ENCODE data around the gene LPP.
A peak's percentile ranks its signal among the peaks of the same experiment; 100 is the strongest.

Gene LPP

DNA sequence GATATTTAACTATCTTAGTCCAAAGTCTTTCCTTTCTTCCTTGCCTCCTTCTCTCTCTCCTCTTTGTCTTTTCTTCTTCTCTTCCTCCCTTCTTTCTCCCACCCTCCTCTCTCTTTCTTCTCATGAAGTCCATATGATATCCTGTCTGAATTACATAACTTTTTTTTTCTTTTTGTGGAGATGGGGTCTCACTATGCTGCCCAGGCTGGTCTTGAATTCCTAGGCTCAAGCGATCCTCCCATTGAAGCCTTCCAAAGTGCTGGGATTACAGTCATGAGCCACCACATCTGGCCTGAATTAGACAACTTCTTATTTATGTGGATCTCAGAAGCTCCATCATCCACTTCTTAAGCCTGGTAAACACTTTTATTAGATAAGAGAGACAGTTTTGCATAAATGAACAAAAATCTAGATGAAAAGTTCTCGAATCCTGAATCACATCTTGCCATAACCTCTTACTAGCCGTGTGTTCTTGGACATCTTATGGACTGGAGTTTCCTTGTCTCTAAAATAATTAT, 206.5 kb downstream of the LPP start:
- DNase-seq (ENCODE audit: low read depth in 2 of 2): no peak

DNA sequence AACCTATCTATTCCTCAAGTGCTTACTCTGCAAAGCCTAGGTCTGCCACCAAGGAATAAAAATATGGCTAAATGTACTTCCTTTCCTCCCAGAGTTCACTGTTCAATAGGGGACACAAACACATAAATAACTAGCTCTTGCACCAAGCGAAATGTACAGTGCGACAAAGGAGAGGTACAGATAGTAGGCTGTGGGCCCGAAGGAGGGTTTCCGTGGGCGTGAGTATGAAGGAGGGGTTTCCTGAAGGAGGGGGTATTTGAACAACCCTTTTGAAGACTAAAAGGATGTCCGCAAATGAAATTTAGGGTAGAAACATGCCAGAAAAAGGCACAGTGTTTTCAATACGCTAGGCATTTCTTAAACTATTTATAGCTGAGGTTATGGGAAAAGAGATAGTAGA, 207.9 kb downstream of the LPP start:
- DNase-seq (ENCODE audit: low read depth in 2 of 2): no peak

DNA sequence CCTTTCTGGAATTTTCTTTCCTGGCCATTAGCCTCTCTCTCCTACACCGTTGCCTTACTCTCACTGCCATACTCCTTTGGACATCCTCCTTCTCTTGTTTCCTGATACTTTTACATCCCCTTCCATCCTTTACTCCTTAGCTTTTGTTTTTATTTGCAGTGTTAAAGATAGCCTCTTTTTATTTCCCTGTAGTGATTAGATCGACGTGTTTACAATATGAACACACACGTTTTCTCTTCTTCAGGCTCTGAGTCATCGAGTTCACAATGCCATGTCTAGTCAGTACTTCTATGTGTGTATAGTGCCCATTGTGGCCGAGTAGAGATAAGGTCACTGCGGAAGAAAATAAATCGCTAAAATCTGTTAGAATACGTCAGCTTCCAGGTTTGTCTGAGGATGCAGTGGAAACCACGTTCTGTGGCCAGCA, 208.5 kb downstream of the LPP start:
- DNase-seq (ENCODE audit: low read depth in 2 of 2): no peak

GRCh38 chr3:188365184-188365583, 211.2 kb downstream of the LPP start:
- no peak for DNase-seq (ENCODE audit: low read depth in 2 of 2)

DNA sequence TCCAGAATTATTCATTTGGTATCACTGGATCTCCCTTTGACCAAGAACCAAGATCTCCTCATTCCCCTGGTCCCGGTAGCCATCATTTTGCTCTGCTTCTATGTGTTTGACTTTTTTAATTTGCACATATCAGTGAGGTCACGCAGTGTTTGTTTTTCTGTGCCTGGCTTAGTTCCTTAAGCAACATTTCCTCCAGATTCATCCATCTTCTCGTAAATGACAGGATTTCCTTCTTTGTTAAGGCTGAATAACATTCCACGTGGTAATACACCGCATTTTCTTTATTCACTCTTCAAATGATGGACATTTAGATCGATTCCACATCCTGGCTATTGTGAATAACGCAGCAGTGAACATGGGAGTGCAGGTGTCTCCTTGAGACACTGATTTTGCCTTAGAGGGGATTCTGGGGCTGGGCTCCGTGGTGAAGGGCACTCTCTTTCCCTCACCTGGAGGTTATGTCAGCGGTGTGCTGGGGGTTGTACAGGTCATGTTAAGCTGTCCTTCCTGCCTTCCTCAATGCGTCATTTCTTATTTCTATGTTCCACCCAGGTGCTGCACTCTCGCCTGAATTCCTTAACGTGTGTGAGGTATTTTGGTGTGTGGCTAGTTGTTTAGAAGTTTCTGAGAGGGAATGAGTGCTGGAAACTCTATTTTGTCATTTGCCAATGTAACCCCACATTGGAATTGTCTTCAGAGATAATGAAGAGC, 212.2 kb downstream of the LPP start:
- no peak for DNase-seq (ENCODE audit: low read depth in 2 of 2)

DNA sequence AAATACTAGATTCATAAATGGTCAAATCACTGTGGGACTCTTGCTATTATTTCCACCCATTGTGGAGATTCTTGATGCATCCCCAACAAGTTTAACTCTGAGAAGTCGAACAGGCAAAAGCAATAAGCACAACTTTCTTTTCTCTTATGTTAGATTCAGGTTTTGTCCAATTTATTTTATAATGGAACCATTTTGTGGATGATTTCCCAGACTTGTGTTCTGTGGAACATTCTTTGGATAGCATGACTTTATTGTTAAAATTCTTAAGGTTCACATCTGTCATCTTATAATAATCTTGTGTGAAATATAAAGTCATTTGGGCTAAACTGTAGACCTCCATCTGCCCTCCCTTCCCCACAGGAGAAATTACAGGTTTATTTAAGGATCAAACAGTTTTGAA, 213.7 kb downstream of the LPP start:
- no peak for DNase-seq (ENCODE audit: low read depth in 2 of 2)

GRCh38 chr3:188369526-188369925, 215.6 kb downstream of the LPP start:
- no peak for DNase-seq (ENCODE audit: low read depth in 2 of 2)

DNA sequence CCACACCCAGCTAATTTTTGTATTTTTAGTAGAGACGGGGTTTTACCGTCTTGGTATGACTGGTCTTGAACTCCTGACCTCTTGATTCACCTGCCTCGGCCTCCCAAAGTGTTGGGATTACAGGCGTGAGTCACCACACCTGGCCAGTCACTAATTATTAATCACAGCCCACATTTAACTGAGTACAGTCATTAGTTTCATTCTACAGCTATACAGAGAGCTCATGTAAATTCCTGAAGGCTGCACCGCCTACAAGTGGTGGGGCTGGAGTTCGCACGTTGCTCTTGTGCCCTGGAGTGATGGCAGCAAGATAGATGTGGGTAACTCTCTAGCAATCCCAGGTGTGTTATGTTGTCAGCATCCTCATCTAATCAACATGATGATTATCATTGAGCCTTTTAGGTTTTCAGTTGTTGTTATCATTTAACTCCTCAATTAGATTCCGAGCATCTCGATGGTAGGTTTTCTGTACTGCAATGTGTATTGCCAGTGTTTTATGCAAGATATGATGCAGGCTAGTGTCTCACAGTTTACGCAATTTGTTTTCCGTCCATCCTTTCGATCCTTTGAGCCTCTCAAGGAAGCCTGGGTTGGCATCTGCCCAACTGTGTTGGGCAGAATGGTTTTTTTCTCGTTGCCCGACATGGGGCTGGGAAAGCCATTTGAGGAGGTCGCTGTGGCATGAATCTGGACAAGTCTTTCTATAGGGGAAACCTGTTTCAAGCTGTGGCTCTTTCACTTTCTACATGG, 216.3 kb downstream of the LPP start:
- DNase-seq (ENCODE audit: low read depth in 2 of 2): no peak

DNA sequence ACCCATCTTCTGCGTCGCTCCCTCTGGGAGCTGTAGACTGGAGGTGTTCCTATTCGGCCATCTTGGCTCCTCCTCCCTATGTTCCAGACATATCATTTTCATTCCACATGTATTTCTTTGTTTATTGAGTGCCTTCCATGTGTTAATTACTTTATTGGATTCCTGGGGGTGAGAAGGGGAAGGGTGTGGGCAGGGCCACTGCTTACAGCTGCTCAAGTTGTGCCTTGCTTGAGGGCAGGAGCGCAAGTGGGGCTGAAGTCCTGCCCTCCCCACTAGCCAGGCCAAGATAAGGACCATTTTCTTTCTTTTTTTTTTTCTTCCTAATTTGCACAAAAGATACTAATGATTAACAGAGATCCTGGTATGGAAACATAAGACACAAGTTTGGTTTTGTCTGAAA, 224.8 kb downstream of the LPP start:
- no peak for DNase-seq (ENCODE audit: low read depth in 2 of 2)

DNA sequence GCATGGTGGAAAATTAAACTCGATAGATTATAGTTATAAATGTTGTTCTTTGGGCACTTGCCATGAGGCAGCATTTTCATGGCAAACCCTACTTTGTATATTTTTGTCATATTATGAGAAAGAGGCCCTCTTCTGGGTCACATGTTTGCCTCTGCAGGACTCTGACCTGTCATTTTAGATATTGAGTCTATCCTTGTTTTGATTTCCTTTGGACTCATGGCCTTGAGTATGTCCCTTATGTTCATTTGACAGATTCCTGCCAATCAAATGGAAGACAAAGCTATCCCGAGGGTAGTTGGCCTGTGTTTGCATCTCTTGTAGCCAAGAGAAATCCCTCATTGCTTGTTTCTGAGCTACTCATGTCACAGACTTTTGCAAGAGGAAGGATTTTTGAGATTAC, 226.3 kb downstream of the LPP start:
- DNase-seq (ENCODE audit: low read depth in 2 of 2): no peak

DNA sequence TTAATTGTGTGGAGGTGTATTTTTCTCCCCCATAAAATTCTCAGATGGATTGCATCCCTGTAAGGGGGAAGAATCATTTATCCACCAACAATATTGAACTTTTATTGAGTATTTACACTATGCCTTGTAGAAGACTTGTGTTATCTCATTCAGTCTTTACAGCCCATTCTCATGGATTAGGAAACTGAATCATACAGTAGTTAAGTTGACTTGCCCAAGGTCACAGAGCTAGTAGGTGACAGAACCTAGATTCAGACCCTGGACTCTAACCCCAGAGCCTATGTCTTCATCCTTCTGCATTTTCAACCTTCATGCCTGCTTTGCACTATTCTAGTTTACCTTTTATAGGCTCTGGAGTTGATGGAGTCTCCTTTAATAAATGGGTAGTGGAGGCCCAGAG, 226.8 kb downstream of the LPP start:
- no peak for DNase-seq (ENCODE audit: low read depth in 2 of 2)

- no peak for DNase-seq (ENCODE audit: low read depth in 2 of 2)
Observed at GRCh38 chr3:188383748-188384147, 229.8 kb downstream of the LPP start.

DNA sequence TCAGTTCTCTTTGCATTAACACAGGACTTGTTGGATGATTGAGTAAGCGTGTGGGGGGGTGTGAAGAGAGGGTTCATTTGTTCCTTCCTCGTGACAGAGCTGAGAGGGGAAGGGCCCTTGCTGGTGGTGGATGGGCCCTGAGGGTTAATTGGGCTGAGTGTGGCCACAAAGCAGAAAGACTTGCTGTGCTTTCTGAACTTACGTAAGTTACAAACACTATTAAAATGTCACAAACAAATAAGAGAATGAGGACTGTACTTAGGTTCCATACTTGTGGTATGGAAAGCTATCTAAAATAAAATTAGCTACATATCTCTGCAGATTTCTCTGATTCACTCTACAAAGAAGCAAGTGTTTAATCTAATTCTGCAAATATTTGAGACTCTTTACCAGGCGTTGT, 231.3 kb downstream of the LPP start:
- no peak for DNase-seq (ENCODE audit: low read depth in 2 of 2)

DNA sequence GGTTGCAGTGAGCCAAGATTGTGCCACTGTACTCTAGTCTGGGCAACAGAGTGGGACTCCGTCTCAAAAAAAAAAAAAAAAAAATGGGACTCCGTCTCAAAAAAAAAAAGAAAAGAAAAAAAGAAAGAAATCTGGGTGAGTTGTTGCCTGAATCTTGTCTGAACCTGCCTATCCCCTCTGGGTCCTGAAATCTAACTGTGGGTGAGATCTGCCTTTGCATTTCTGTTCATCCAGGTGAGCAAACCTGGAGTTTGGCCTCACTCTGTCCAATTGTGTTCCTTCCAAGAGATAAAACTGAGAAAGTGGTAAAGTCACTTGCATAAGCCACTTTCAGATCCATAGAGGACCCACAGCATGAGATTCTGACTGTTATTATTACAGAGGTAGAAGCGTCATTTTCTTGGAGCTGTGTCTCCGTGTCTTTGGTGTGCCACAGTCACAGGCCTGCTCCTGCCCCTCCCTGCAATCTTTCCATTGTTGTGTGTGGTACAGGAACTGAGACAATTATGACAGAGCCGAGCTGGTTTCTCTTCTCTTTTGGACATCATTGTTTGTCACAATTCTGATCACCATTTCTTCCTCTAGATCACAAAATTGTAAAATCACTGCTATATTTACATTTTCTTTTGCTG, 235.9 kb downstream of the LPP start:
- peak; percentile 30 to 50 for DNase-seq (ENCODE audit: low read depth in 2 of 2)

GRCh38 chr3:188390343-188390718, 236.4 kb downstream of the LPP start:
- DNase-seq (ENCODE audit: low read depth in 2 of 2): no peak

- no peak for DNase-seq (ENCODE audit: low read depth in 2 of 2)
Observed at GRCh38 chr3:188390775-188391443, 237.0 kb downstream of the LPP start.

DNA sequence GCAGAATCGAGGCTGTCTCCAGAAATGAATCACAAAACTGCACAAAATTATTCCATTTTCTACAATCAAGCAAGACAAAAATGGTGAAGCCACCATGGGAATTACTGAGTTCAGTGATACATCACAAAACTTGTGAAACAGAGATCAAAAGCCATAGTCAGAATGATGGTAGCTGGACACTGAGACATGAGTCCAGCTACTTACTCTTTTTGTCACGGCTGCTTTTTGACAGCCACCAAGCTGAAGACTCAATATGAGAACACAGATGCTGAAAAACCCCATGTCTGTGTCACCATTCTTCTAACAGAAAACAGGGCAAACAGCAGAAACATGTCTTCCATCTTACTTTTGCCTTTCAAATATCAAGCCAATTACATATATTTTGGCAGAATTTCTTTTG, 237.6 kb downstream of the LPP start:
- no peak for DNase-seq (ENCODE audit: low read depth in 2 of 2)

GRCh38 chr3:188392076-188392475, 238.1 kb downstream of the LPP start:
- DNase-seq (ENCODE audit: low read depth in 2 of 2): no peak

DNA sequence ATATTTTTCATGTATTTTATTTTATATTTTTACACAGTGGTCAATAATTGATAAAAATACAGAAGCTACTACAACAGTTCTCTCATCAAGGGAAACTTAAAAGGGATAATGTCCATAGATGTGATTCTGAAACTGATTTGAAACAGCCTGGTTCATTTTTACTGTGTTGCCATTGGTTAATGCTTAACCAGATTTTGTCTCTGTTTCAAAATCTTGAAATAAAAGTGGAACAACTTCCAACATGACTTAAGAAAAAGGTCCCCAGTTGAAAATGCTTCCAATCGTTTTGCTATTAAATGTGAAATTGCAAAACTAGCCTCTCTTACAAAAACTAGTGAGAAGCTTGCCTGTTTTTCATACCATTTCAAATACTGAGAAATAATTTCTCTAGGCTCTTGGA, 240.7 kb downstream of the LPP start:
- DNase-seq (ENCODE audit: low read depth in 2 of 2): no peak

DNA sequence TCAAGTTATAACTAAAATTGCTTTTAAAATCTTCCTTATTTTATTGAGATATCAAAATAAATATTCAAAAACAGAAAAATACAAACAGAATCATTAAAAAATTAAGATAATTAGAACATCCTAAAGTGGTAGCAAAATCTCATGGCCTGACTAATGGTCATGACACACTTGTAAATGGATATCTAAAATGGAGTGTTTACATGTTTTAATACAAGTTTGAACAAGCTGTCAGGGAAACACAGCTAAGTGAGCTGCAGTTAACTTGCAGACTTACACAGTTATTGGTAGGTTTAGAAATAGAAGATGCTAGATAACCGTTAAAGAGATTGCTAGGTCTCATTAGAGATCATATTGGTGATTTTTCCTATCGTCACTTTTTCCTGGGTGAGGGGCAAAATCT, 242.3 kb downstream of the LPP start:
- DNase-seq (ENCODE audit: low read depth in 2 of 2): no peak

DNA sequence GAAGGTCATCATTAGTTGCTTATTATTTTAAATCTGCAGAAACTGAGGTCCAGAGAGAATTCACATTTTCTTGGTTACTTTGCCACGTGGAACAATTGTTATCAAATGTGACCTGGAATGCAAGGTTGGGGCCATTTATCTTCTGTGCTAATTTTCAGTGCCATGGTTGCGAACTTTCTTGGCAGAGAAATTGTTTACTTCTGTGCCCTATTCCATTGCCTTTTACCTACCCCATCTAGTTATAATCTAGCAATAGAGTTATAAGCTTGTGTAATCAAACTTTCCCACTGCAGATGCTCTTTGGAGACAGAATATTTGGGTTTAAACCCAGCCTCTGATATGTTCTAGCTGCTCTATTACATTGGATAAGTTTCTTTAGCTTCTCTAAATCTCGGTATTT, 242.9 kb downstream of the LPP start:
- DNase-seq (ENCODE audit: low read depth in 2 of 2): no peak

All from stimulated activated CD4-positive, alpha-beta T cell treated with anti-CD3 and anti-CD28 coated beads, Interleukin-15, amount 100 ng/mL, for 48 hours (primary cell).